Astrocyte (in vitro differentiated cells and primary cell): Measurements from ENCODE around the gene MAP2K7.
"Not testable (repeated sequence)": the region's sequence is repeated elsewhere in the genome, so short reads cannot be mapped to it uniquely, and the experiment has no call there.

Source experiments
- EZH2 ChIP-seq: IDR thresholded peaks from 2 replicates; pipeline ENCODE4 v1.6.1; 2012; ENCODE audit warnings: mild to moderate bottlenecking, low read length, inconsistent platforms; ENCODE audit not compliant: insufficient read depth
- TF ChIP-seq, protein P1 (sequence below): IDR thresholded peaks from 2 replicates; pipeline ENCODE4 v1.5.1; 2011; ENCODE audit warnings: low read depth, mild to moderate bottlenecking, inconsistent platforms, low read length, moderate library complexity; ENCODE audit not compliant: insufficient read depth

DNA sequence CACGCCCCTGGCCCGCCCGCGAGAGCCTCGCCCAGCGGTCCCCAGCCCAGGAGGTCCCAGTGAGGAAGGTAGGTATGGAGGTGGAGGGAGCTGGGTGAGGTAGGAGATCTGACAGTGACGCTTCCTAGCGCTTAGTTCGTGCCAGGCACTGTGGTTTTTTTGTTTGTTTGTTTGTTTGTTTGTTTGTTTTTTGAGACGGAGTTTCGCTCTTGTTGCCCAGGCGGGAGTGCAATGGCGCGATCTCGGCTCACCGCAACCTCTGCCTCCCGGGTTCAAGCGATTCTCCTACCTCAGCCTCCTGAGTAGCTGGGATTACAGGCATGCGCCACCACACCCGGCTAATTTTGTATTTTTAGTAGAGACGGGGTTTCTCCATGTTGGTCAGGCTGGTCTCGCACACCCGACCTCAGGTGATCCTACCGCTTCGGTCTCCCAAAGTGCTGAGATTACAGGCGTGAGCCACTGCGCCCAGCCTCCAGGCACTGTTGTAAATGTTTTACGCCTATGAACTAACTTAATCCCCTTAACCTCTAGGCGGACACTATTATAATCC, 14.5 kb downstream of the MAP2K7 start:
- TF ChIP-seq, protein P1, sequence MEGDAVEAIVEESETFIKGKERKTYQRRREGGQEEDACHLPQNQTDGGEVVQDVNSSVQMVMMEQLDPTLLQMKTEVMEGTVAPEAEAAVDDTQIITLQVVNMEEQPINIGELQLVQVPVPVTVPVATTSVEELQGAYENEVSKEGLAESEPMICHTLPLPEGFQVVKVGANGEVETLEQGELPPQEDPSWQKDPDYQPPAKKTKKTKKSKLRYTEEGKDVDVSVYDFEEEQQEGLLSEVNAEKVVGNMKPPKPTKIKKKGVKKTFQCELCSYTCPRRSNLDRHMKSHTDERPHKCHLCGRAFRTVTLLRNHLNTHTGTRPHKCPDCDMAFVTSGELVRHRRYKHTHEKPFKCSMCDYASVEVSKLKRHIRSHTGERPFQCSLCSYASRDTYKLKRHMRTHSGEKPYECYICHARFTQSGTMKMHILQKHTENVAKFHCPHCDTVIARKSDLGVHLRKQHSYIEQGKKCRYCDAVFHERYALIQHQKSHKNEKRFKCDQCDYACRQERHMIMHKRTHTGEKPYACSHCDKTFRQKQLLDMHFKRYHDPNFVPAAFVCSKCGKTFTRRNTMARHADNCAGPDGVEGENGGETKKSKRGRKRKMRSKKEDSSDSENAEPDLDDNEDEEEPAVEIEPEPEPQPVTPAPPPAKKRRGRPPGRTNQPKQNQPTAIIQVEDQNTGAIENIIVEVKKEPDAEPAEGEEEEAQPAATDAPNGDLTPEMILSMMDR: not testable (repeated sequence)
- TF ChIP-seq EZH2: not testable (repeated sequence)
